ENCODE measurements around the gene POC1A.
A peak's percentile ranks its signal among the peaks of the same experiment; 100 is the strongest.
"Not testable (repeated sequence)": the region's sequence is repeated elsewhere in the genome, so short reads cannot be mapped to it uniquely, and the experiment has no call there.

Gene POC1A

GRCh38 chr3:52041118-52041731 lies 113.0 kb downstream of the POC1A start:
- no peak for DNase-seq

DNA sequence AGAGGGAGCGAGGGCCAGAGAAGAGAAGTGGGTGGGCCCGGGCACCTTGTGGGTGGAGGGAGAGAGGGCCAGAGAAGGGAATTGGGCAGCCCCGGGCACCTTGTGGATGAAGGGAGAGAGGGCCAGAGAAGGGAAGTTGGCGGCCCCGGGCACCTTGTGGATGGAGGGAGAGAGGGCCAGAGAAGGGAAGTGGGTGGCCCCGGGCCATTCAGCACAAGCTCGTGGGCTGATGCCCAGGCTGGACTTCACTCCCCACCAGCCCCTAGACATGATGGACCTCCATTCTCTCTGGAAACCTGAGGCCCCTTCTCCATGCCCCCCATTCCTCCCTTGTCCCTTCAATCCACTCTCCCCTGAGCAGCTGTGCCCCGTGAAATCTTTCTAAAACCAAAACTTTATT lies 113.6 kb downstream of the POC1A start:
- no peak for DNase-seq

DNA sequence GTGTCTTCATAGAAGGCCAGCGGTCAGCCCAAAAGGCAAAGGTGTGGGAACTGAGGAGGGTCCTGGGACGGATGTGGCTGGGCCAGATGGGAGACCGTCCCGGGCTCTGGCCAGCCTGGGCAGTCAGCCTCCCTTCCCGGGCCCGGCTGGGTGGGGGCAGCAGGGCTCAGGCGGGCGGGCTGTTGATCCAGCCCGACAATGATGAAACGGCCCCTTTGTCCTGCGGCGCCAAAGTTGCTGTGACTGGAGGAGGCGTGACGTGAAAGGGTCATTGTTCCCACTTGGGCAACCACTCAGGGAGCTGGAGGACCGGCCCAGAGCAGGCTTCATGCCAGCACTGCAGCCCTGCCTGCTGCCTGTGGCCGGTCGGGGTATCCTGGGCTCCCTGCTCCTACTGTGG lies 114.4 kb downstream of the POC1A start:
- no peak for DNase-seq

DNA sequence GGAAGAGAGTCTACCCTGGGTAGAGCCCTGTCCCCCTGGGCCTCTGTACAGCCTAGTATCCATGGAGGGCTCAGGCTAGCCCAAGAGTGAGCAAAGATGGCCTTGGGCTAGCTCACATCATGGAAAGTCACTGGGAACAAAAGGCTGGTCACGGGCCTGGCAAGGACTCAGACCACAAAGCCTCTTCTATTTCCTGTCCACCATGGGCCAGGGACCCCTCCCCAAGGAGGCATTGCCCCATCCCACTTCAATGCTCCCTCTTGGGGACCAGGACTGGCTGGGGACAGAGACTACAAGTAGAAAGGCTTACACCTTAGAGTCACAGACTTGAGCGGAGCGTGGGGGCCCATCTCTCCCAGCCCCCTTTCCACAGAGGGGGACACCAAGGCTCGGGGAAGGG lies 114.8 kb downstream of the POC1A start:
- no peak for DNase-seq

- no peak for DNase-seq
Observed at GRCh38 chr3:52038227-52038626, 116.0 kb downstream of the POC1A start.

DNA sequence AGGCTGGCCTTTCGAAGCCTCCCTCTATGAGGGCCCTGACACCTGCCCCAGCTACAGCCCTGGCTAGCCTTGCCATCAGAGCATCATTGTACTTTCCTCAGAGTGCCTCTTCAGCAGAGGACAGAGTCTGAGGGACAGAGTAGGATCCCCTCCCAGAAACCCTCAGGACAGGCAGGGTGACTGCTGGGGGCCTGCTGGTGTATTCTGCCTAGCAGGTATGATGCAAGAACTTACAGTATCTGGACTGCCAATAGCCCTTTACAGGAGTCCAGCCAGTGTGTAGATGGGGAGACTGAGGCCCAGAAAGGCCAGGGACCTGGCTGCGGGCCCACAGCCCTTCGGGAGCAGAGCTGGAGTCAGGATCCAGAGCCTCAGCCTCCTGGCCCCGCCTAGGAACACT lies 116.9 kb downstream of the POC1A start:
- no peak for DNase-seq

GRCh38 chr3:52036829-52037228 lies 117.4 kb downstream of the POC1A start:
- no peak for DNase-seq

GRCh38 chr3:52036222-52036694 lies 118.0 kb downstream of the POC1A start:
- DNase-seq = no peak

DNA sequence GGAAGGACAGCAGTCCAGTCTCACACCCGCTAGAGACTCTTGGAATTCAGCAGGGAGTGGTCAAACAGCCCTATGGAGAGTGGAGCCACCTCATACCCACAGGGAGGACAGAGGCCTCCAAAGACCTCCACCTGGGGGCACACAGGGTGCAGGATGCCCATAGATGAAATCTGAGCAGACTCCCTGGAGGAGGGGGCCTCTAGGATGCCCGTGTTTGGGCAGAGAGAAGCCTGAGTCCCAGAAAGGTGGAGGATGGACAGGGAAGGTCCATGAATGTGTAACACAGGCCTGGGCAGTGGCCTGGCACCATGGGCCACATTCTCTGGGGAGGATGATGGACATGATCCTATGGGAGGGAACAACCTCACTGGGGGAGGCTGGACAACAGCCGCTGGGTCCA lies 119.6 kb downstream of the POC1A start:
- DNase-seq = no peak

- DNase-seq = no peak
Observed at GRCh38 chr3:52034212-52034611, 120.0 kb downstream of the POC1A start.

DNA sequence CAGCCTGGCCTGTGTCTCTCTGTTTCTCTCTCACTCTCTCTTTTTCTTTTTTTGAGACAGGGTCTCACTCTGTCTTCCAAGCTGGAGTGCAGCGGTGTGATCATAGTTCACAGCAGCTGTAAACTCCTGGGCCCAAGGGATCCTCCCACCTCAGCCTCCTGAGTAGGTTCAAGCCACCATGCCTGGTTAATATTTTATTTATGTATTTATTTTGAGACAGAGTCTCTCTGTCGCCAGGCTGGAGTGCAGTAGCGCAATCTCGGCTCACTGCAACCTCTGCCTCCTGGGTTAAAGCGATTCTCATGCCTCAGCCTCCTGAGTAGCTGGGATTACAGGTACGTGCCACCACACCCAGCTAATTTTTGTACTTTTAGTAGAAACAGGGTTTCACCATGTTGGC lies 120.5 kb downstream of the POC1A start:
- not testable (repeated sequence) for DNase-seq

GRCh38 chr3:52032702-52033408 lies 121.4 kb downstream of the POC1A start:
- no peak for DNase-seq

- DNase-seq = no peak
Observed at GRCh38 chr3:52031896-52032295, 122.3 kb downstream of the POC1A start.

DNA sequence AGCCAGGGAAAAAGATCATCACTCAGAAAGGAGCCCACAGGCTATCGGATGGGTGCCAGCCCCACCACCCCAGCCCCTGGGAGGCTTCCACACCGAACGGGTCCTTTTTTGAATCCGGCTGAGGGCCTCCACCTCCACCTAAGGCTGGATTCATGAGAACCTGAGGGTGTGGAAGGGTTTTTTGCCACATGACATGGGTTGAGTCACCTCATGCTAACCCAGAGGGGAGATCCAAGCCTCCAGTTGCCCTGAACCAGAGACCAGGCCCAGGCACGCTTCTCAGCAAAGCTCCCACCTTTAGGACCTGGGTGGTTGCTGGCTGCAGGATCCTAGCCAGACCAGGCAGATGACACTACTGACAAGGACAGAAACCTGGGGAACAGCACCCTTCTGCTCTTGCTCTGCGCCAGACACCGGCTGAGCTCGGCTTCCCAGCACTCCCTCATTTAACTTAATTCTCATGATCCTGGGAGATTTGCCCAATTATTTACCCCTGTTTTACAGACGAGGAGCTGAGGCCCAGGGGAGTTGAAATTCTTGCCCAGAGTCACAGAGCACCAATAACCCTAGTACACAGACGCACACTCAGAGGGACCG lies 123.4 kb downstream of the POC1A start:
- no peak for DNase-seq

- DNase-seq = no peak
Observed at GRCh38 chr3:52029535-52029934, 124.7 kb downstream of the POC1A start.

GRCh38 chr3:52029053-52029452 lies 125.2 kb downstream of the POC1A start:
- no peak for DNase-seq

DNA sequence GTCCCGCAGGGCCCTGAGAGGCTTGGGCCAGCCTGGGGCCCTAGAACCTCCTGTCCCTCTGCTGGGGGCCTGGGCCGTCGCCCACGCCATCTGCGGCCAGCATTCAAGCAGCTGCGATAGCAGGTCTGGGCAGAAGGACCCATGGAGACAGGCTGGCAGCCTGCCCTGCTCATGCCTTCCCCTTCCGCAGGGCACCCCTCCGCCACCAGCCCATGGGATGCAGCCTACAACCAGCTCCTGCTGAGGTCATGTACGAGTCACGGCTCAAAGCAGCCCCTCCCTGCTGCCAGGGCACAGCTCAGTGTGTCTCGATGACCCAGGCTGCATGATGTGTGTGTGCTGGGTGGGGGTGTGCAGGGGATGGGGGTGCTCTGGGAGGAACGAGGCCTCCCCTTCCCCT lies 125.7 kb downstream of the POC1A start:
- DNase-seq = peak; percentile 34

- DNase-seq = no peak
Observed at GRCh38 chr3:52026041-52026440, 128.2 kb downstream of the POC1A start.

DNA sequence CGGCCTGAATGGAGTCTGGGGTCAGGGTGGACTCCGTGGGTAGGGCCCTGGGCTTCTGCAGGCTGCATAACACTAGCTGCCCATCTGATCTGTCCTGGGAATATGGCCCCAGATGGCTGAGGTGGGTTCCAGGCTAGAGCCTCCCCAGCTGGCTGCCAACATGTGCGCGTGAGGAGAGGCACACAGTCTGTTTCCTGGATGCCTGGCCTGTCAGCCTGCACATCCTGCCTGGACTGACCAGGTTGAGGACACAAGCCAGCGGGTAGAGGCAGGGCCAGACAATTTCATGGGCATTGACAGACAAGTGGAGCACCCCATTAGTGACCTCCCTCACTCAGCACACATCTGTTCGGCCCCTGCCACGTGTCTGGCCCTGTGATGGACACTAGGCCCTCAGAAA lies 128.8 kb downstream of the POC1A start:
- DNase-seq = no peak

All from fibroblast of skin of right biceps (primary cell).